ENCODE data around the gene PREX1.

The PREX1 gene

DNA sequence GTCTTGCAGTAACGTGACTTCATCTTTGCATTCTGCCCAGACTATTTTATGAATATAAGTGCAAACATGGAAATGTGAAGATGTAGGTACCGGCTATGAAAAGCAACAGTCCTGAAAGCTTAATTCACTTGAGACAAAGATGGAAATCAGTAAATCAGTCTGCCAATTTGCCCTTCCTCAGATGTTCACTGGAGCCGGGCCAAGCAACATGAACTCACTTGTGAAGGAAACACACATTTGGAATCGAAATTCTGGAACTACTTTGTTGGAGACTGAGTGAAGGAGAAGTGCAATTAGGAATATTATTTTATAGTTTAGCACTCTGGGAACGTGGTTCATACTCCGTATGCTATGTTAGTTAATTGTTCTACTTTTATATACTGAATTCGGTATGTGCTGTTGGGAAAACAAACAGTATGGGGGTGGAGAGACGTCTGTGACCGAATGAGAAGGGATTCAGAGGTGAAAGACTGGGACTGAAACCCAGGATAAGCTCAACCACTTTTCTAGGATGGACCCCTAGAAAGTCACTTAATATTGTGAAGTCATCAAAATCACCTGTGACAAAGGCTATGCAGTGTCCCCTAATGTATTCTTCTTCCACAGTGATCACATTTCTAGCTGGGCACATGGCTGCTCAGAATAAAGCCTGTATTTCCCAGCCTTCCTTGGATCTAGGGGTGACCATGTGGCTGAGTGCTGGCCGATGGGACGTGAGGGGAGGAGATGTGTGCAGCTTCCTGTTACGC, 95.5 kb downstream of the PREX1 start:
- no peak for DNase-seq

DNA sequence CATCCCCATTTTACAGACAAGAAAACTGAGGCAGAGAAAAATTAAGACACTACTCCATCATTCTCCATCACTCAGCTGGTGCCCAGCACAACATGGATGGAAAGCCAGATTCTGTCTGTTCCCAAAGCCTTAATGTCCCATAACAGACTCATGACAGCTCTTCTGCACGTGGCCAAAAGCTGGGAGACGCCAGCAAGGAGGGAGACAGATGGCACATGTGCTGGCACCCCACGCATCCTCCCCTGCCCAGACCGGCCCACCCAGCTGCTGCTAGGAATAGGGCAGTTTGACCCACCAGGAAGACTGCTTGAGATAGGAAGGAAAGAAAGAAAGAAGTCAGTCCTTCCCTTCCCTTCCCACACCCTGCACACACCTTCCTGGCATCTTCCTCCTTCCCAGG, 96.3 kb downstream of the PREX1 start:
- no peak for DNase-seq

DNA sequence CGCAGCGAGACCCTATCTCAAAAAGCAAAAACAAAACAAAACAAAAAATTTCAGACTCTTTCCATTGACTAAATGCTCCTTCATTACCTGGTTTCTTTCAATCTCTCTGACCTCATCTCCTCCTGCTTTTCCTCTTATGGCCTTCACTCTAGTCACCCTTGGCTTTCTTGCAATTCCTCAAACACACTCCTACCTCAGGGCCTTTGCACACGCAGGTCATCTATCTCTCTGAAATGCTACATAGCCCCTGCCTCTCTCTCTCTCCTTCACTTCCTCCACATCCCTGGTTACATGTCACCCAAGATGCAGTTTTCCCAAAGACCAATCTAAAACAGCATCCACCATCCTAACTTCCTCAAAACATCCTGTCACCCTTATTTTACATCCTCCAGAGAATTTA, 96.8 kb downstream of the PREX1 start:
- DNase-seq: no peak

DNA sequence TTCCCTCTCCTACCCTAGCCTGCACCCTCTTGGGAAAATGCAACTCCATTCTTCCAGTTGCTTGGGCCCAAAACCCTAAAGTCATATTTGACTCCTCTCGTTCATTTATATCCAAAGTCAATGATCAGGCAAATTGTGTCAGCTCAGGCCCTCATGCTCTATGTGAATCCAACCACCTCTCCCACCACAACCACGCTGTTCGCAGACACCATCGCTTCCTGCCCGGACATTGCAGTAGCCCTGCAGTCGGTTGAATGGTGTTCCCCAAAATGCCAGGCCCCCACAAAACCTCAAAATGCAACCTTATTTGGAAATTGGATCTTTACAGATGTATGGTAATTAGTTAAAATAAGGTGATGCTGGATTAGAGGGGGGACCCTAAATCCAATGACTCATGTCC, 98.3 kb downstream of the PREX1 start:
- no peak for DNase-seq

DNA sequence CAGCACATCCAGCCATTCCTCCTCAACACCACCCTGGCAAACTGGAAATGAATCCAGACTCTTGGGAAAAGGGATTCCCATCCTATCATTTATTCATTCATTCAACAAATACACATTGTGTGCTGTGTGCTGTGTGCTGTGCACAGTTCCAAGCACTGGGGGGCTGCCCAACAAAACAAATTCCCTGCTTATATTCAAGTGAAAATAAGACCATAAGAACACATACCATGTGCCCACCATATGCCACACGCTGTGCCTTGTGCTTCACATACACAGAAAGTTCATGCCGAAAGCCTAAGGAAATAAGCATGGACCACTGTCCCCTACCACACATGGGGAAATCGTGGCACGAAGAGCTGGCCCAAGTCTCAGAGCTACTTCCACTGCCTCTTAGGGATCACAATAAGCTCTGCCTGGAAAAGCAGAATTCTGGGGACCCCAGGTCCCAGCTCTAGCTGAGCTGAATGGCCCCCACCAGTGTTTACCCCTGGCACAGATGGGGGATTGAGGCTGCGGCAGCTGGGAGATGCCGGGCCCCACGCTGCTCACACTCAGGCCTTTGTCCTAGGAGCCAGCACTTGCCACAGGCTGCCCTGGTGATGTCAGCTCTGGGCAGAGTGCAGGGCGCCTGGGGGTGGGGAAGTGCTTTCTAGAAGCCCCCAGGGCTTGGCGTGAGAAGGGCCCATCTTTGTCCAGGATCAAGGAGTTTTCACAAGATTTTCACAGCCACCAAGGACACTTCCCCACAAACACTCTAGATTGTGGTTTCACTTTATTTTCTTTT, 99.6 kb downstream of the PREX1 start:
- no peak for DNase-seq

DNA sequence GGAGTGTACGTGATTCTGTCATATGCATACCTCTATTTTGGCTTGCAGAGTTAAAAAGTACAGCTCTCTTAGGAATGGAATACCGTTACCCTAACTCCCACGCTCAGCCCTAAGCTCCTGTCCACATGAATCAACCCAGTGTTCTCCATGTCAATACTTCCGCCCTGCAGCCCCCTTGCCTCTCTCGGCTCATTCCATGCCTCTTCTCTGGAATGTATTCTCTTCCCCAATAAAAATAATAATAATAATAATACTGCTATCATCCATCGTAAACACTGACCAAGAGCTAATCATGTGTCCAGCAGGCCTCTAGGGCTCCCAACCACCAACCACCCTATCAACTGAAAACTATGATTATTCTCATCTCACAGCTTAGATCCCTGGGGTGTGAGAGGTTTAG, 100.6 kb downstream of the PREX1 start:
- DNase-seq: no peak

DNA sequence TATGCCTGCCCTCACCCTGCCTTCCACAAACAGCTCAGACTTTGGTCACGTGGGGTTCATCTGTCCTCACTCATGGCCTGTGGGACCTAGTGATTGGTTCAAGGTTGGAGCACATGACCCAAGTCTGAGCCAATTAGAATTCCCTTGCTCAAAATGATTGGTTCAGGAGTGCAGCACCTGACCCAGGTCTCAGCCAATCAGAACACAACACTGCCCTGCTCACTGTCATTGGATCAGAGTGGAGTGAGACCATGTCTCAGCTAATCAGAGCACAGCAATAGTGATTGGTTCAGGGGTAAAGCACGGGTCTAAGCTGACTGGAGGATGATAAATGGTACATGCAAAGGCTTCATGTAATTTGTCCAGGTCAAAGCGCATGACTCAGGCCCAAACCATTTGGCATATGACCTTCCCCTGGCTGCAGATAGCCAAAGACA, 102.2 kb downstream of the PREX1 start:
- no peak for DNase-seq

DNA sequence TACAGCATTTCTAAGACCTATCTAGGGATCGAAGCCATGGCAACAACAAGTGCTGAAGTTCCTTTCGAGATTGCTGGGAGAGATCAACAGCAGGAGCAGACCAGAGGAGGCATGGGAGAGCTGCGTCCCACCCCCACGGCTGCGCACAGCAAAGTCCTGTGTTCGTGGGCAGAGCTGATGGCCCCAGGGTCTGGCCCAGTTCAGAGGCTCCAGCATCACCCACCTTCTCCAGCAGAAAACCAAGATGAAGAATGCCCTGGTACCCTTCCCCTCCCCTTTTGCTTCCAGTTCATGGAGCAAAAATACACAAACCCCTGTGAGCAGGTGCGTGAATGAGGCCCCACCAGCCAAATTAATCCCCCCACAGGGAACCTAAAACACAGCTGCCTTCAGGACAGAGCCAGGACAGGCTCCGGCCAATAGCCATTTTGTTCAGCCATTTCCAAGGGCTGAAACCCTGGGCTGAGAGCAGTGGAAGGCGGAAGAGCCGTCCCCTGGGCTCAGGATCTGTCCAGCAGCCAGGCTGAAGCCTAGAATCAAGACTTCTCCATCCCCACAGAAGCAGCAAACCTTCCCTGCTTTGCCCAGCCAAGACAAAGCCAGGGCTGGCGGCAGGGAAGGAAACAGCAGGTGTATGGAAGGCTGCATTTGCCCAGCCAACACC, 102.8 kb downstream of the PREX1 start:
- DNase-seq: no peak

DNA sequence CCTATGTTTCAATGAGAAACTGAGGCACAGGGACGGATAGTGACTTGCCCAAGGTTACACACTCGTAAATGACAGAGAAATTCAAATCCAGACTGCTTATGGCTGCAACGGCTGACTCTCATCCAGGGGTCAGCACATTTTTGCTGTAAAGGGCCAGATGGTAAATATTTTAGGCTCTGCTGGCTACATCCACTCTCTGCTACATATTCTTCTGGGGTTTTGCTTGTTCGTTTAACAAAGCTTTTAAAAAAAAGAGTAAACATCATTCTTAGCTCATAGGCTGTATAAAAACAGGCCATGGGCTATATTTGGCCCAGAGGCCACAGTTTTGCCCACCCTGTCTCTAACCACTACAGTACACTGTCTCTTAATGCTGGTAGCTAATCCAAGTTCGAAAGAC, 103.4 kb downstream of the PREX1 start:
- no peak for DNase-seq

DNA sequence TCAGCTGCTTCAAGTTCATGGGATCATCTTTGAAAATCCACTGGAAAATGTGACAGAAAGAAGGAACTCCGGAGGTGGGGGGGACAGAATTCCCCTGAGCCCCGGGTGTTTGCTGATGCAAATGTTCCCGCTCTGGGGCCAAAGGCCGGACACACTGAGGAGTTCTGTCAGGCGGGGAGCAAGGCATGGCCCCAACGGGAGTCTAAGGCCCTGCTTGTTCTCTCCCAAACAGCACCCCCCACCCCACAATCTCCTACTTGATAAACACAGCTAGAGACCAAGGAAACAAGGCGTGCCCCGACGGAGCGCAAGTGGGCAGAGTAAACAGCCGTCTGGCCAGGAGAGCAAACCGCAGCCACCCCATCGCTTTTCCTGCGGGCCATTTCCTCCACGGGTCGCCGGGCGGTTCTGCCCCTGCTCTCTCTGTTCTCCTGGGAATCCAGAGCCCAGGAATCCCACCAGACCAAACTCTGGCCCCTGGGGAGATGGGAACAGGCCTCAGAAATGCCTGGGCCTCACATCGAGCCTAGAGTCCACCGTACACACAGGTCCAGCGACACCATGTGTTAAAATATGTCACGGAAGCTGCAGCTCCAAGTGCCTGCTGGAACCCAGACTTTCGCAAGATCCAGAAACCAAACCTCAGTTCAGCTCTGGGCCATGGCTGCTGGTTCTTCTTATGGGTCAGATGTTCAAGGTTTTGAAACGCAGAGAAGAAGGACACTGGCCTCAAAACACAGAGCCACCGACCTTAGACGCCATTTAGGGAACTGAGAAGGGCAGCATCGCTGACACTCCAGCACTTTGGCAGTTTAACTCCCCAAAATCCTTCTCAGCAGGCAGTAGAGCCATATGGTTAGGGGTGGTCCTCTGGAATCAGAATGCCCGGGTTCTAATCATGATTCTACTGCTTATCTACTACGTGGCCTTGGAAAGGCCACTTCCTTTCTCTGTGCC, 104.2 kb downstream of the PREX1 start:
- no peak for DNase-seq

DNA sequence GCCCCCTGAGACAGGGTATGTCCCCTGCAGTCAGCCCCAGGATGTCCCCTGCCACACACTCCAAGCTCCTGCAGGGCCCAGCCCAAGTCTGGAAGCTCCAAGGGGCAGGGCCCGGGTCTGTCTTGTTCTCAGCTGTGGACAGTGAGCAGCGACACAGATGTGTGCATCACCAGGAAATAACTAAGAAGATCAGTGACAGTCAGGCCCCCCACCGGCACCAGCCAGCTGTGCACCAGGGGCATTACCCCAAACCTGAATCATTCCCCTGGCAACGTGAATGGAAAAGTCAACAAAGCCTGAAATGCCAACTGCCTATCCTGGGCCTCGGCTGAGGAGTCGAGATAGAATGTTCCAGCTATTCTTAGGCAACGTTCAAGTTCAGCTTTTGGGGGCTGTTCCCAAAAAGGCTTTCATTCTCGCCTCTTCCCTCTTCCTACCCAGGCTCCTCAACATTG, 105.0 kb downstream of the PREX1 start:
- no peak for DNase-seq

DNA sequence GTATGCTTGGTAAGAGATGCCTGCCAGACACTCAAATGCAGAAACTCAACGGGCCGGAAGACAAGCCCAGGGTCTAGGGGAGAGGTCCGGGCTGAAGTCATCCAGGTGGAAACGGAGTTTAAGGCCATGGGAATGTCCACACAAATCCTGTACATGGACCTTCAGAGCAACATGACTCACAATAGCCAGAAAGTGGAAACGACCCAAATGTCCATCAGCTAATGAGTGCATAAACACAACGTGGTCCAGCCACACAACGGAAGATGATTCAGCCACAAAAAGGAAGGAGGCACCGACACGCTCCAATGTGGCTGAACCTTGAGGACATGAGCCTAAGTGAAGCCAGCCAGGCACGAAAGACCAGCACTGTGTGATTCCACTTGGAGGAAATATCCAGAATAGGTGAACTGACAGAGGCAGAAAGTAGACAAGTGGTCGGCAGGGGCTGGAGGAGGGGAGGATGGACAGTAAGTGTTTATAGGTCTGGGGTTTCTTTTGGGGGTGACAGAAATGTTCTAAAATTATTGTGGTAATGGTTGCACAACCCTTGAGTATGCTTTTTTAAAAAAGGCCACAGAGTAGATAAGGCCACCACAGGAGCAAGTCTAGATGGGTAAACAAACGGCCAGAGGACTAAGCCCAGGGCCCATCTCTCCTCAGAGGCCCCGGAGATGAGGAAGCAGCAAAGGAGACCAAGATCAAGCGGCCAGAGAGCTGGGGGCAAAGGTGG, 105.6 kb downstream of the PREX1 start:
- no peak for DNase-seq

DNA sequence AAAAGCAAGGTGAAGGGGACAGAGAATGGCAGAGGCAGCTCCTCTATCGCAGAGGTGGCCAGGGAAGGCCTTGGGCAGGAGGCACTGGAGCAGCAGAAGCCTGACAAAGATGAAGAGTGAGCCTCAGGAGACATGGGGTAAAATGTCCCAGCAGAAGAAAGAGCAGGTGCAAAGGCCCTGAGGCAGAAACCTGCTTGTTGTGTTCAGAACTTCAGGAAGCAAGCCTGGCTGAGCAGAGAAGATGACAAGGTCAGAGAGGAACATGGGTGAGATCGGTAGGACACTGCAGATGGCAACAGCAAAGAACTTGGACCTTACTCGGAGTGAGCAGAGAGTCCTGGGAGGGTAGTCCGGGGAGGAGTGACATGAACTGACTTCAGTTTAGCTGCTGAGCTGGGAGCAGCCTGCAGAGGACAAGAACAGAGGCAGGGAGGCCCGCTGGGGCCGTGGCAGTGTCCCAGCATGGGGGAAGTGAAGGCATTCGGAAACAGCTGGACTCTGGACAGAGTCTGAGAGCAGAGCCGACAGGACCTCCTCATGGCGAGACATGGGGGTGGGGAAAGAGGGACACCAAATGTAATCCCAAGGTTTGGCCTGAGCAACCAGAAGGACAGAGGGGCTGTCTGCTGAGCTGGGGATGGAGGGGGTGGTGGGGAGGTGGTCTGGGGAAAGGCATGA, 106.3 kb downstream of the PREX1 start:
- DNase-seq: no peak

DNA sequence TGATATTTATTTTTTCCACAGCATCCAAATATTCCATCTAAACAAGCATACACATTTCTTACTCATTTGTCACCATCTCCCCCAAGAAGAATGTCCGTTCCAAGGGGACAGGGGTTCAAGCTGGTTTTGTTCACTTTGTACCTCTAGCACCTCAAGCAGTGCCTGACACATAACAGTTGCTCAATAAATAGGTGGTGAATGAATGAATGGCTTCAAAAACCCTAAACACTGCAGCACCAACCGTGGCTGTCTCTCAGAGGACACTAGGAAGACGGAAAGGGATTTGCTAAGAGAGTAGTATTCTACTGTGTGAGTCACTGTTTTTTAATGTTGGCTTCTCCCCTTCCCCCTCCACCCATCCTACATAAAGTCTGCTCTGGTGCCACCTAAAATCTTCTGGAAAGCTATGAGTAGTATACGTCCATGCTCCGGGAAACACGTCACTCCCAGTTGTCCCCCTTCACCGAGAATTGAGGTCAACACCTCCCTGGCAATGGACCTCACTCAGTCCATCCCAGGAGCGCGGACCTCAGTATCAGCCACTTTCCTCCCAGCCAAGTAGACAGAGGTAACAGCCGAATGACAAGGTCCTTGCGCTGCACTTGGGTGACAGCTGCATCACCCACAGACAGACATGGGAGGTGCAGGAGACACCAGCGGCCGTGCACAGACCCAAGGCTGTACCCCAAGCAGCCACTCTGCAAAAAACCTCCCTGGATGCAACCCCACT, 107.4 kb downstream of the PREX1 start:
- no peak for DNase-seq

DNA sequence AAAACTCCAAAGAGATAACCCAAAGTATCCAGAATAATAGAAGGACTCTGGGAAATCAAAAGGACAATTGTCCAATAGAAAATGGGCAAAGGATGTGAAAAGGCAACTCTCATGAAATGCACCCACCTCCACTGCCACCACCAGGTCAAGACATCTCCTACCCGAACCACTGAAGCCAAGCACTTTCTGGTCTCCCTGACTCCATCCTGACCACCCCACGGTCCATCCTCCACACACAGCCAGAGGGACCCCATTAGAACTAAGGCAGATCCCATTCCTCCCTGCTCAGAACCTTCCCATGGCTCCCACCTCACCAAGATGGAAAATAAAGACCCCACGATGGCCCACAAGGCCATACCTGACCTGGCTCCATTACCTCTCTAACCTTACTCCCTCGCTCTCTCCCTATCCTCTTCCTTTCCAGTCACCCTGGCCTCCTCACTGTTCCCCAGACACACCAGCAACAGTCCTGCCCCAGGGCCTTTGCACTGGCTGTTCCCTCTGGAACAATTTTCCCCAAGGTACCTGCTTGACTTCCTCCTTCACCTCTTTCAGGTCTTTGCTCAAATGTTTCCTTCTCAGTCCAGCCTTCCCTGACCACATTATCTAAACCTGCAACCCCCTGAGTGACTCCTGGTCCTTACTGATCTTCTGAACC, 108.1 kb downstream of the PREX1 start:
- DNase-seq: no peak

DNA sequence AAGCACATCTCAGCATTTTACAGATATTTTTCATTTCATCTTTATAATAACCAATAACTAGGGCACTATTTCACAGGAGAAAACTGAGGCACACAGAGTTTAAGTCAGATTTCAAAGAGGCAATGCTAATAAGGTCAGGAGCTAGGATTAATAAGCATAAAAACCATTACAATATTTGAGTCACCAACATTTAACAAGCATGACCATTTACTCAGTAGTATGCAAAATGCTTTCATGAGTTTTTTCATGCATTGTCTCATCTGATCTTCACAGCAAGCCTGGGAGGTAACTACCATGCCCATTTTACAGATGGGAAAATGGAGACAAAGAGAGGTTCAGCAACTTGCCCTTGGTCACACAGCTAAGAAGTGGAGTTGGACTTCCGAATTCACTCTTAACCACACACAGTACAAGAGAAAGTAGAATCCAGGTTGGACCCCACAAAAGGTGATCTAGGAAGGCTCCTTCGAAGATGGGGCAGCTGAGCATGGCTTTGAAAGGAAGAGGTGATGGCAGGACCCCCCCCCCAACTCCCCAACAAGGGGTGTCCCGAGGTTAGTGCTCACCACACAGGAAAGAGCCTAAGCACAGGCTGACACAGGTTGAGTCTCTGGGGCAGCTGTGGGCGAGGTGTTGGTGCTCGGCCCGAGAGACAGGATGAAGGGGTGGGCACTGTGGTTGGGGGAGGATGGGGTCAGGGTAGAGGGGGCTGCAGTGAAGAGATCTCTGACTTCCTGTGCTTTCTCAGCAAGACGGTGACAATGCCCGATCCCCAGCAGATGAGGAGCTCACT, 108.8 kb downstream of the PREX1 start:
- DNase-seq: no peak

DNA sequence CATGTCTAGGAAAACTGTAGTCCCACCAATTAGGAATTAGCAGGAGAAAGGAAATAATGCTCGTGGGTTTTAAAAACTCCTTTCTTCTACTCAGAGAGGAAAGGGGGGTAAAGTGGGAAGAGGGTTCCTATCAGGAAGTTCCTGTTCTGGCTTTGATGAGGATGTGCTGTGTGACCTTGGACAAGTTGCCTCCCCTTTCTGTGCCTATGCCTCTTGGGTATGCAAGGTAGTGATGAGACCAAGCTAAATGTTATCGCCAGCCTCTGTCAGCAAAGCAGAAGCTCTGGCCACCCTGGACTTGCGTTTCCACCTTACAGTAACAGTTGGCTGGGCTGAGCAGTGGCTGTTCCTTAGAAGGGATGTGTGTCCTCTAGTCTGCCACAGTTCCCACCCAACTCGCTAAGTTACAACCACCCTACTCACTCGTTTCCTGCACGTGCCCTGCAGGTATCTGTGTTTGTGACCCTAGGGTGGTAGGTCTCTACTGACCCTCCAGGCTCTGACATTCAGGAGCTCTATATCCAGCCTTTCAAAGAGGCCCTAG, 110.0 kb downstream of the PREX1 start:
- DNase-seq: no peak

DNA sequence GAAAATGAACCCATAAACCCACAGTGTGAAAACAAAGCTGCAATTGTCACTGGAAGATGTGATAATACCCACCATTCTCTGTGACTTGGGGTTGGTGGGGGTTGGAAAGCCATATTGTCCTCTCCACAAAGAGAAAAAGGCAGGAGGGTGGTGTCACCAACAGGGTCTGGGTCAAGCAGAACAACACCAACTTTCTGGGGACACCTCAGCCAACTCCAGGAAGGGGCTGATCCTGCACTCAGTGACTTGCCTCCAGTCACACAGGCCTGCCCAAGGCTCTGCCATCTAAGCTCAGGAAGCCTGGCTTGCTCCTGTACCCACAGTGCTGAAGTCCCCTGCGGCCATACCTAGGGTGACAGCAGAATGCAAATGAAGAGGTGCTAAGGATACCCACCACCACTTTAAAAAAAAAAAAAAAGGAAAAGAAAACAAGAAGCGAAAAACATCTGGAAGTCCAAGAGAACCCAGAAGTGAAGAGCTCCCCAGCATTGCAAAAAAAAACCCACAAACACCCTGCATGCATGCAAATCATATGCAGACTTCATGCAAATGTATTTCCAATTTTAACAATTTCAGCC, 110.6 kb downstream of the PREX1 start:
- DNase-seq: no peak

DNA sequence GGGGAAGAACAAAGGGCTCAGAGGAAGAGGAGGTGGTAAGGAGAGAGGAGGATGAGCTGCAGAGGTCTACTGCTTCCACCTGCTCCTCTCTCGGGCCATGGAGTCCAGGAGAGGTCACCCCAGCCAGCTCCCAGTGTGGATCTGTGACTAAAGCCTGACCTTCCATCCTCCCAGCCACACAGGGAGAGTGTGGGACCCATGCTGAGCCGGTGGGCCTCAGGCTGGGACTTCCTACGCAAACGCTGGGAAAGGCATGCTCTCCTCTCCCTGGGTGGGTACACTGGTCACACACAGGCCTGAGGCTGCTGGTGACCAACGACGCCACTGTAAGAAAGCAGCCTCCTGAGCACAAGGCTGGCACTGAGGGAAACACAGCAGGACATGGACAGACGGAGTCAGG, 111.3 kb downstream of the PREX1 start:
- no peak for DNase-seq
